ENCODE results near the gene RASSF8. TPM values are rescaled to one million over a fixed set of nuclear protein-coding genes. Genes with fewer than 3 reads are reported as not detected.

RASSF8 gene
- total RNA-seq, 4 donors from 2014 or later: 13.1 to 332 (median 23.5) TPM

DNA sequence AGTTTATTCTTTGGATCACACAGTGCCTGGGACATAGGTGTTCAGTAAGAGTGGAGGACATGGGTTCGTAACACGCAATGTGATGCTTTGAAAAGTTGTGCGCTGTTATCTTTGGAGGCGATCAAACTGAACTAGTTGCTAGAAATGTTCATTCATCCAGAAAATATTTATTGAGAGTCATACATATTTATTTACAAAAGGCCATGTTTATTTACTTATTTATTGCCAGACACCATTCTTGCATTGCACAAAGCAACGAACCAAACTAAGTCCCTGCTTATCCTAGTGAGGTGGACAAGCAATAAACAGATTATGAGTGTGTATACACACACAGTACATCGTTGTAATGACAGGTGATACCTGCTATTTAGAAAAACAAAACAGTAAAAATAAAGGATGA lies 153.8 kb downstream of the RASSF8 start:
- WGBS, 2 donors (ENCODE audit: low coverage in 1 of 2): 77 to 79% methylated on average over 6 of the region's 6 CpGs
- in situ Hi-C loops (cut with MboI; ENCODE audit: low pct_ligation_motif_present in 1 of 4, low pct_unique_long_range_greater_than_20kb in 1 of 4, low sequenced_read_pairs in 3 of 4): loop anchor here in 3 of 4 donors (25.0 kb wide), 2 partner anchors 300 to 525 kb away; no protein-coding TSS in a partner anchor
- no peak for DNase-seq
- Histone ChIP-seq H3K4me1 (peaks cover 9 to 25% (median 18%) of the 10 kb centered on the region in 4 donors), H3K9me3 (no peaks in the 10 kb centered on the region), H3K27me3 (no peaks in the 10 kb centered on the region), H3K27ac (no peak overlapping the region), H3K4me3 (no peak overlapping the region), H3K36me3 (no peaks in the 10 kb centered on the region)
- no peak for TF ChIP-seq POLR2A (IDR thresholded peaks at IDR 0.05)
- no peak for TF ChIP-seq POLR2AphosphoS5 (IDR thresholded peaks at IDR 0.05)
- TF ChIP-seq, protein P1, sequence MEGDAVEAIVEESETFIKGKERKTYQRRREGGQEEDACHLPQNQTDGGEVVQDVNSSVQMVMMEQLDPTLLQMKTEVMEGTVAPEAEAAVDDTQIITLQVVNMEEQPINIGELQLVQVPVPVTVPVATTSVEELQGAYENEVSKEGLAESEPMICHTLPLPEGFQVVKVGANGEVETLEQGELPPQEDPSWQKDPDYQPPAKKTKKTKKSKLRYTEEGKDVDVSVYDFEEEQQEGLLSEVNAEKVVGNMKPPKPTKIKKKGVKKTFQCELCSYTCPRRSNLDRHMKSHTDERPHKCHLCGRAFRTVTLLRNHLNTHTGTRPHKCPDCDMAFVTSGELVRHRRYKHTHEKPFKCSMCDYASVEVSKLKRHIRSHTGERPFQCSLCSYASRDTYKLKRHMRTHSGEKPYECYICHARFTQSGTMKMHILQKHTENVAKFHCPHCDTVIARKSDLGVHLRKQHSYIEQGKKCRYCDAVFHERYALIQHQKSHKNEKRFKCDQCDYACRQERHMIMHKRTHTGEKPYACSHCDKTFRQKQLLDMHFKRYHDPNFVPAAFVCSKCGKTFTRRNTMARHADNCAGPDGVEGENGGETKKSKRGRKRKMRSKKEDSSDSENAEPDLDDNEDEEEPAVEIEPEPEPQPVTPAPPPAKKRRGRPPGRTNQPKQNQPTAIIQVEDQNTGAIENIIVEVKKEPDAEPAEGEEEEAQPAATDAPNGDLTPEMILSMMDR (IDR thresholded peaks at IDR 0.05): no peak
- TF ChIP-seq EP300 (IDR thresholded peaks at IDR 0.05; ENCODE audit: low read depth): no peak
- intact Hi-C loops (cut with DNase I; ENCODE audit: low total_unique reads): no loop called here

DNA sequence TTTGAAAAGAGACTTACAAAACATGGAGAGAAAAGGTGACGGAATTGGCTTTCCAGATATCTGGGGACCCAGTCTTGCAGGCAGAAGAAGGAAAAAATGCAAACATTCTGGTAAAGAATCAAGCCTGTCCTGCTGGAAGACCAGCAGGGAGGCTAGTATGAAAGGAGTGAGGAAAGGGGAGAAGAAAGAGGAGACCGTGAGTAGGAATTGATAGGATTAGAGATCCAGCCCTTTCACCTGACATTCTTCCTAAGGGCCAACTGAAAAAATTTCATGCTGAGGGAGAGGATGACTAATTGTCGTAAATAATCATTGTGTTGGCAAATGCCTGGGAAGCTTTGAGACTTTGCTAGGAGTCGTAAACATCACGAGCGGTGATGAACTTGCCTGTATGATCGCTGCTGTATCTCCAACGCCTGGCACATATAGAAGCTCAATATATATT lies 154.2 kb downstream of the RASSF8 start:
- Histone ChIP-seq H3K4me3 (no peak overlapping the region), H3K36me3 (no peaks in the 10 kb centered on the region), H3K27me3 (no peaks in the 10 kb centered on the region), H3K27ac (peak overlapping the region in 2 of 4 donors; percentile 90 to 94), H3K9me3 (no peaks in the 10 kb centered on the region), H3K4me1 (peaks cover 9 to 28% (median 18%) of the 10 kb centered on the region in 4 donors)
- TF ChIP-seq, protein P1 (IDR thresholded peaks at IDR 0.05): no peak
- no peak for TF ChIP-seq POLR2AphosphoS5 (IDR thresholded peaks at IDR 0.05)
- TF ChIP-seq POLR2A (IDR thresholded peaks at IDR 0.05): no peak
- no peak for TF ChIP-seq EP300 (IDR thresholded peaks at IDR 0.05; ENCODE audit: low read depth)
- in situ Hi-C loops (cut with MboI; ENCODE audit: low pct_ligation_motif_present in 1 of 4, low pct_unique_long_range_greater_than_20kb in 1 of 4, low sequenced_read_pairs in 3 of 4) (loop anchor here in 3 of 4 donors (25.0 kb wide), 2 partner anchors 300 to 525 kb away; no protein-coding TSS in a partner anchor), intact Hi-C loops (cut with DNase I; ENCODE audit: low total_unique reads) (no loop called here)
- no peak for DNase-seq
- 69 to 94% methylated on average over 2 to 8 of the region's 8 CpGs for WGBS, 2 donors (ENCODE audit: low coverage in 1 of 2)

DNA sequence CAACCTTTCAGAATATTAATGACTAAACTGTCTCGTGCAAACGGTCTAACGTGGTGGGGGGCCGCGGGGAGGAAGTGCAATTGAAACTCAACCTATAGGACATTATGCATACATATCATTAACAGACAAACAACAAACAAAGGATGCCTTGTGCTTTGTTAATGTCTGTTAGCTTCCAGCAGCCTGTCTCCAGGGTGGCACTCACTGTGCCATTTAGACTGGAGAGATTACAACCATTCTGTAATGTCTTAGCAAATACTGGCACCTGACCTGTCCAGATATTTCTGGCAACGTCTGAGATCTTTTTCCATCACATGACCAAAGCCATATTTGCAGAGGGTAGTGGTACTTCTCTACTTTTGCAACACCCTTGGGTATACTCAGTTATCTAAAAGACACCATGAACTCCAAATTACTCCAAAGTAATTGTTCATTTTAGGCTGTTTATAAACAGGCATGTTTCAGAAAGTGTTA lies 154.7 kb downstream of the RASSF8 start:
- intact Hi-C loops (cut with DNase I; ENCODE audit: low total_unique reads): no loop called here
- in situ Hi-C loops (cut with MboI; ENCODE audit: low pct_ligation_motif_present in 1 of 4, low pct_unique_long_range_greater_than_20kb in 1 of 4, low sequenced_read_pairs in 3 of 4): loop anchor here in 3 of 4 donors (25.0 kb wide), 2 partner anchors 299 to 524 kb away; no protein-coding TSS in a partner anchor
- peak overlapping the region in 1 of 4 donors; percentile 58 for H3K4me3 ChIP-seq
- no peak for TF ChIP-seq POLR2A (IDR thresholded peaks at IDR 0.05)
- TF ChIP-seq POLR2AphosphoS5 (IDR thresholded peaks at IDR 0.05): peak in 1 of 3 donors; percentile 14
- H3K27me3 ChIP-seq: no peaks in the 10 kb centered on the region
- DNase-seq: no peak
- H3K9me3 ChIP-seq: no peaks in the 10 kb centered on the region
- peak overlapping the region; percentile 85 to 94 (median 88) for H3K27ac ChIP-seq
- H3K36me3 ChIP-seq: no peaks in the 10 kb centered on the region
- peaks cover 9 to 28% (median 18%) of the 10 kb centered on the region in 4 donors for H3K4me1 ChIP-seq
- 33 to 40% methylated on average over 1 to 6 of the region's 6 CpGs for WGBS, 2 donors (ENCODE audit: low coverage in 1 of 2)

DNA sequence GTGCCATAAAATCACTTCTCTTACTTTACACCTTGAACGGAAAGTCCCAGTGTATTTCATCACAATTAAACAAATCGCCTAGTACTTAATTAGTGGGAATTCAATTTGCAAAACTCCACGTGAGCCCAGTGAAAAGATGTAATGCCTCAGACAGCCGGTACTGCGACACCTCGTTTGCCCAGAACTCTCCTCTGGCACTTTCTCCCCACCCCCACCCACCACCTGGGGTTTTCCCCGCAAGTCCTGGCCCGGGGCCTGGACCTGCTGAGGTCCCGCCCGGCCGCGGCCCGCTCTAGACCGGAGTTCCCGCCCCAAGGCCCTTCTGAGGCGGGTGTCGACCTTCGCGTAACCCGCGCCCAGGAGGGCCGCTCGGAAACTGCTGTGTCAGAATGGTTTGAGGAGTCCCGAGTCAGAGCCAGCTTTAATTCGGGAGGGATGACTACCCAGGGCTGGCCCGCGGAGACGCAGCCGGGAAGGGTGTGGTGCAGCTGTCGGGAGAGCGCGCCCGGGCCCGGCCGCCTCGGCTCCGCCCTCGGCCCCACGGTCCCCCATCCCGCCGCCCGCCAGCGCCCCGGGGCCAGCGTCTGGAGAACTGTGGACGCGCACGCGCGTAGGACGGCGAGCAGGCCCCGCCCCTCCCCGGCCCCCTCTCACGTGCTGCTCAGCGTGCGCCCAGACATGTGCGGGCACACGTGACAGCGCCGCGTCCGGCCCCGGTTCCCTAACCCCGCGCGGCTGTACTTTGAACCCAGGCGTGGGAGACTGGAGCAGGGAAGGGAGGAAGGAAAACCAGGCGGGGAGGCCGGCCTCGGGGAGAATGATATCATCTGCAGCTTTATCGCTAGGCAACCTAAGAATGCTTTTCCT lies 155.6 kb downstream of the RASSF8 start:
- Histone ChIP-seq H3K27me3 (no peaks in the 10 kb centered on the region), H3K4me3 (peak overlapping the region; percentile 36 to 58 (median 48)), H3K36me3 (no peaks in the 10 kb centered on the region), H3K4me1 (peaks cover 9 to 28% (median 18%) of the 10 kb centered on the region in 4 donors), H3K9me3 (no peaks in the 10 kb centered on the region), H3K27ac (peak overlapping the region; percentile 85 to 94 (median 88))
- 1% methylated on average over 27 of the region's 72 CpGs; no CpG with 5 or more reads in 1 of the 2 donors for WGBS, 2 donors (ENCODE audit: low coverage in 1 of 2)
- intact Hi-C loops (cut with DNase I; ENCODE audit: low total_unique reads) (no loop called here), in situ Hi-C loops (cut with MboI; ENCODE audit: low pct_ligation_motif_present in 1 of 4, low pct_unique_long_range_greater_than_20kb in 1 of 4, low sequenced_read_pairs in 3 of 4) (loop anchor here in 3 of 4 donors (25.0 kb wide), 2 partner anchors 298 to 523 kb away; no protein-coding TSS in a partner anchor)
- peak; percentile 97 for DNase-seq
- TF ChIP-seq, protein P1 (IDR thresholded peaks at IDR 0.05): peak in 4 of 5 experiments; percentile 36 to 66 (median 56)
- TF ChIP-seq POLR2A (IDR thresholded peaks at IDR 0.05) (peak; percentile 75), EP300 (IDR thresholded peaks at IDR 0.05; ENCODE audit: low read depth) (peak; percentile 52), POLR2AphosphoS5 (IDR thresholded peaks at IDR 0.05) (peak; percentile 45 to 84 (median 80))
